B cell (primary cell): ENCODE data around the gene C13orf42. TPM values are rescaled to one million over a fixed set of nuclear protein-coding genes. Genes with fewer than 3 reads are reported as not detected.

Experiments used
- ATAC-seq: fragments of 200-7000 bp; cut with Tn5 transposase; one replicate; pipeline ENCODE4 v1.10.0; 2021; ENCODE audit warnings: low read depth, mild to moderate bottlenecking, moderate number of reproducible peaks, moderate library complexity
- CTCF ChIA-PET: fragments of 350-600 bp; sonication (Branson Sonifier 250); formaldehyde crosslinking; loops from one replicate; lab custom pipeline; 2021; ENCODE audit warnings: antibody characterized with exemption, inconsistent platforms; lab: Charles Lee
- POLR2A ChIA-PET: fragments of 350-600 bp; sonication (Branson Sonifier 250); formaldehyde crosslinking; loops from one replicate; lab custom pipeline; 2021; ENCODE audit warnings: antibody characterized with exemption; lab: Charles Lee
- DNase-seq: peaks from one replicate; pipeline ENCODE4 v3.0.0; 2013
- H2AFZ ChIP-seq: 2 replicates; pipeline ENCODE4 v1.6.1; 2012; ENCODE audit warnings: mild to moderate bottlenecking, low read depth, low read length; ENCODE audit not compliant: insufficient read depth, poor library complexity, severe bottlenecking
- H3K27ac ChIP-seq, 2 donors: 1 replicate in 1 of 2; 2 replicates in 1 of 2; pipeline ENCODE4 v1.5.1; 2012 to 2013; ENCODE audit warnings: low read length in 2 of 2, mild to moderate bottlenecking in 2 of 2, moderate library complexity in 1 of 2
- H3K27me3 ChIP-seq, 4 experiments: fragments of 200-600 bp in 1 of 4; sonication (generic) in 1 of 4; replicated peaks in 1 of 4; 1 replicate in 2 of 4; 2 replicates in 2 of 4; pipeline versions ENCODE4 v1.6.1 to v1.7.0; 2013 to 2016; ENCODE audit warnings: low read length in 3 of 4, mild to moderate bottlenecking in 2 of 4, mixed read lengths in 1 of 4, moderate library complexity in 1 of 4; ENCODE audit not compliant: insufficient read depth in 4 of 4, control insufficient read depth in 3 of 4; ENCODE audit errors: control extremely low read depth in 1 of 4
- H3K36me3 ChIP-seq, 2 experiments: replicated peaks in 1 of 2; 1 replicate in 1 of 2; 2 replicates in 1 of 2; pipeline versions ENCODE4 v1.6.1 to v1.7.1; 2013; ENCODE audit warnings: low read length in 1 of 2; ENCODE audit not compliant: insufficient read depth in 2 of 2, control insufficient read depth in 1 of 2; ENCODE audit errors: control extremely low read depth in 1 of 2, extremely low read depth in 1 of 2
- H3K4me1 ChIP-seq, 2 donors: fragments of 200-600 bp in 1 of 2; sonication (generic) in 1 of 2; 1 replicate in 1 of 2; 2 replicates in 1 of 2; pipeline versions ENCODE4 v1.5.1 to v1.6.1; 2013 to 2017; ENCODE audit warnings: low read length in 2 of 2; ENCODE audit not compliant: control insufficient read depth in 2 of 2, insufficient read depth in 2 of 2
- H3K4me2 ChIP-seq: replicated peaks from 2 replicates; pipeline ENCODE3; 2012; ENCODE audit warnings: mild to moderate bottlenecking, low read depth, low read length; ENCODE audit not compliant: poor library complexity, severe bottlenecking
- H3K4me3 ChIP-seq, 5 experiments: fragments of 200-600 bp in 1 of 5; sonication (generic) in 1 of 5; 1 replicate in 3 of 5; 2 replicates in 2 of 5; pipeline versions ENCODE4 v1.5.1 to v1.7.0; 2011 to 2016; ENCODE audit warnings: low read length in 4 of 5, mild to moderate bottlenecking in 4 of 5, low read depth in 2 of 5, control low read depth in 1 of 5, moderate library complexity in 1 of 5; ENCODE audit not compliant: insufficient read depth in 1 of 5; ENCODE audit errors: control extremely low read depth in 1 of 5, extremely low read depth in 1 of 5
- H3K79me2 ChIP-seq: fragments of 200-600 bp; sonication (generic); one replicate; pipeline ENCODE4 v1.6.0; 2016; ENCODE audit warnings: low read length; ENCODE audit not compliant: control insufficient read depth, insufficient read depth
- H3K9ac ChIP-seq: fragments of 200-600 bp; sonication (generic); 2 replicates; pipeline ENCODE4 v1.6.1; 2017; ENCODE audit warnings: mild to moderate bottlenecking, low read length, moderate library complexity
- H3K9me3 ChIP-seq, 3 donors: one replicate each; pipeline versions ENCODE4 v1.6.1 to v1.7.1; 2013; ENCODE audit warnings: low read length in 2 of 3; ENCODE audit not compliant: control insufficient read depth in 2 of 3, insufficient read depth in 1 of 3; ENCODE audit errors: control extremely low read depth in 1 of 3
- H4K20me1 ChIP-seq: 2 replicates; pipeline ENCODE4 v1.6.0; 2012; ENCODE audit warnings: mild to moderate bottlenecking, low read length; ENCODE audit not compliant: insufficient read depth, control insufficient read depth, poor library complexity, severe bottlenecking
- H3K27ac Mint-ChIP-seq: one replicate; pipeline ENCODE4 v1.8.0; 2021; ENCODE audit warnings: mixed read lengths
- H3K27me3 Mint-ChIP-seq: one replicate; pipeline ENCODE4 v1.8.0; 2021; ENCODE audit warnings: mixed read lengths
- H3K4me1 Mint-ChIP-seq: one replicate; pipeline ENCODE4 v1.8.0; 2021; ENCODE audit warnings: mixed read lengths
- H3K4me3 Mint-ChIP-seq: one replicate; pipeline ENCODE4 v1.8.0; 2021; ENCODE audit warnings: mixed read lengths
- H3K9me3 Mint-ChIP-seq: one replicate; pipeline ENCODE4 v1.8.0; 2022; ENCODE audit warnings: mixed read lengths; ENCODE audit not compliant: insufficient read depth
- CTCF ChIP-seq: fragments of 200-600 bp; IDR thresholded peaks from one replicate; pipeline ENCODE4 v1.8.0; 2022; ENCODE audit warnings: antibody characterized with exemption, mild to moderate bottlenecking
- EZH2 ChIP-seq: IDR thresholded peaks from 2 replicates; pipeline ENCODE4 v1.6.1; 2012; ENCODE audit warnings: borderline replicate concordance, low read depth, mild to moderate bottlenecking, moderate library complexity, low read length; ENCODE audit not compliant: insufficient read depth, poor library complexity, severe bottlenecking
- WGBS: methylation state at CpG from one replicate; pipeline ENCODE4 v1.1.5; 2013; ENCODE audit warnings: missing lambda C conversion rate; ENCODE audit not compliant: insufficient coverage; 5-methylcytosine and 5-hydroxymethylcytosine counted together
- intact Hi-C: fragments of 100-400 bp; cut with micrococcal nuclease; formaldehyde crosslinking; loops from one replicate; pipeline ENCODE4 v1.10.0; 2022
- polyA plus RNA-seq: library from polyadenylated mRNA; depleted of rRNA; stranded (reverse); fragments of >200 nt; gene quantifications from 2 replicates; pipeline ENCODE4 v1.2.3, GENCODE V29; 2012
- total RNA-seq, 2 donors: library from RNA; stranded (reverse); fragments of 120-200 nt in 1 of 2; gene quantifications; 1 replicate in 1 of 2; 2 replicates in 1 of 2; pipeline versions ENCODE4 v1.2.3 to v1.2.4, GENCODE V29; 2013 to 2022

Gene C13orf42
- total and polyA plus RNA-seq, 2 donors (not counting 1 experiment from before 2014, with no cell fraction given), result not detected

GRCh38 chr13:51035978-51036377 lies 75.1 kb downstream of the C13orf42 start:
- Histone ChIP-seq H3K27me3 (peaks cover 0 to 3% (median 0%) of the 10 kb centered on the region in 4 experiments), H3K4me2 (no peak overlapping the region), H4K20me1 (no peaks in the 10 kb centered on the region), H3K27ac (no peak overlapping the region), H3K4me3 (no peak overlapping the region), H2AFZ (no peak overlapping the region), H3K9ac (no peak overlapping the region), H3K36me3 (no peaks in the 10 kb centered on the region), H3K9me3 (no peaks in the 10 kb centered on the region), H3K79me2 (no peaks in the 10 kb centered on the region), H3K4me1 (no peaks in the 10 kb centered on the region)
- Mint-ChIP-seq H3K4me3 (no peak overlapping the region), H3K9me3 (no peaks in the 10 kb centered on the region), H3K27ac (no peak overlapping the region), H3K4me1 (no peaks in the 10 kb centered on the region), H3K27me3 (peaks cover 12% of the 10 kb centered on the region)
- intact Hi-C loops, result no loop called here
- POLR2A ChIA-PET, result no interaction called here
- ATAC-seq (no peak), DNase-seq (no peak)
- CTCF ChIA-PET, result no interaction called here
- TF ChIP-seq CTCF (no peak), EZH2 (no peak)
- no CpG with 5 or more reads among the region's 2 CpGs for WGBS

DNA sequence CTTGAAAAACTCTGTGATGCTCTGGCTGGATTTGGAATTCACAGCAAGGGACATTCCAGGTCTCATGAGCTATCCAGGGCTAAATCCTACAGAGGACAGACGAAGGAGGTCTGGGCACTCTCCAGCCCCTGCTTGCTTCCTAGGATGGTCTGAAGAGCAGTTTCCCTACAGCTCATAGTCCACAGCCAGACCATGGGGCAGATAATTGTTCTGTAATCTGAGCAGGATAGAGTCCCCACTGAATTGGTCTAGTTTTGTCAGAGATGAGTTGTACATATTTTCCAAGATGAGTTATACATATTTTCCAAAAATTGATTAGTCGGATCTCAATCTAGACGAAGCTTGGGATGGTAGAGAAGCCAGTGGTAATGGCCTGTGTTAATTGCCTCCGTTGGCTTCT lies 75.6 kb downstream of the C13orf42 start:
- no peak overlapping the region for H3K4me3 Mint-ChIP-seq
- intact Hi-C loops, result no loop called here
- 77% methylated on average over 3 of the region's 4 CpGs for WGBS
- no peak overlapping the region for H3K9ac ChIP-seq
- H3K4me1 ChIP-seq, result no peaks in the 10 kb centered on the region
- POLR2A ChIA-PET, result no interaction called here
- H3K27me3 Mint-ChIP-seq, result peaks cover 12% of the 10 kb centered on the region
- no peaks in the 10 kb centered on the region for H3K36me3 ChIP-seq
- H2AFZ ChIP-seq, result no peak overlapping the region
- DNase-seq (no peak), ATAC-seq (no peak)
- H3K4me1 Mint-ChIP-seq, result no peaks in the 10 kb centered on the region
- H3K27ac ChIP-seq, result no peak overlapping the region
- no peak overlapping the region for H3K4me2 ChIP-seq
- no peaks in the 10 kb centered on the region for H3K9me3 ChIP-seq
- no peak overlapping the region for H3K4me3 ChIP-seq
- H3K9me3 Mint-ChIP-seq, result no peaks in the 10 kb centered on the region
- no peaks in the 10 kb centered on the region for H3K79me2 ChIP-seq
- no peak overlapping the region for H3K27ac Mint-ChIP-seq
- CTCF ChIA-PET, result no interaction called here
- H3K27me3 ChIP-seq, result peaks cover 0 to 3% (median 0%) of the 10 kb centered on the region in 4 experiments
- TF ChIP-seq CTCF, result no peak
- no peaks in the 10 kb centered on the region for H4K20me1 ChIP-seq
